SK-N-DZ (cell line): Measurements from ENCODE around the gene SFXN3.

Experiments used
- DNase-seq: peaks from one replicate; pipeline ENCODE4 v3.0.0-alpha.2; 2015; ENCODE audit warnings: low spot score

The SFXN3 gene

GRCh38 chr10:100999742-101000126 lies 31.3 kb upstream of the SFXN3 start, which contains the start of gene LZTS2:
LZTS2 (plus strand) TSS chr10:100999808; CDS start chr10:101002539, 2,731 bp downstream.
- DNase-seq, result no peak

- DNase-seq, result no peak
Measured at GRCh38 chr10:101000127-101000914, 30.7 kb upstream of the SFXN3 start.

GRCh38 chr10:101000915-101001658 lies 29.9 kb upstream of the SFXN3 start:
- DNase-seq, result no peak

GRCh38 chr10:101001659-101002035 lies 29.4 kb upstream of the SFXN3 start:
- DNase-seq, result no peak

GRCh38 chr10:101002456-101002855 lies 28.6 kb upstream of the SFXN3 start:
- DNase-seq, result no peak

- DNase-seq, result no peak
Measured at GRCh38 chr10:101003639-101004206, 27.3 kb upstream of the SFXN3 start.

- no peak for DNase-seq
Measured at GRCh38 chr10:101005361-101005760, 25.7 kb upstream of the SFXN3 start.

GRCh38 chr10:101005869-101006567 lies 25.0 kb upstream of the SFXN3 start:
- DNase-seq, result no peak

GRCh38 chr10:101006593-101007098 lies 24.4 kb upstream of the SFXN3 start:
- DNase-seq, result peak; percentile 66

GRCh38 chr10:101007099-101007711 lies 23.8 kb upstream of the SFXN3 start:
- DNase-seq, result no peak

- DNase-seq, result no peak
Measured at GRCh38 chr10:101007915-101008822, 22.9 kb upstream of the SFXN3 start.

GRCh38 chr10:101008823-101009423 lies 22.1 kb upstream of the SFXN3 start:
- DNase-seq, result no peak

GRCh38 chr10:101010329-101010728 lies 20.7 kb upstream of the SFXN3 start:
- no peak for DNase-seq

GRCh38 chr10:101011517-101012423 lies 19.3 kb upstream of the SFXN3 start:
- DNase-seq, result peak; percentile 79

GRCh38 chr10:101012525-101013364 lies 18.3 kb upstream of the SFXN3 start:
- DNase-seq, result peak; percentile 90

- no peak for DNase-seq
Measured at GRCh38 chr10:101013365-101013825, 17.6 kb upstream of the SFXN3 start.

- peak; percentile 69 for DNase-seq
Measured at GRCh38 chr10:101014230-101014884, 16.7 kb upstream of the SFXN3 start.
